CD1c-positive myeloid dendritic cell (primary cell): Measurements from ENCODE around the gene PPIC.

Source experiments
- DNase-seq: peaks from one replicate; pipeline ENCODE4 v3.0.0-alpha.2; 2016; ENCODE audit errors: extremely low spot score

Gene PPIC

DNA sequence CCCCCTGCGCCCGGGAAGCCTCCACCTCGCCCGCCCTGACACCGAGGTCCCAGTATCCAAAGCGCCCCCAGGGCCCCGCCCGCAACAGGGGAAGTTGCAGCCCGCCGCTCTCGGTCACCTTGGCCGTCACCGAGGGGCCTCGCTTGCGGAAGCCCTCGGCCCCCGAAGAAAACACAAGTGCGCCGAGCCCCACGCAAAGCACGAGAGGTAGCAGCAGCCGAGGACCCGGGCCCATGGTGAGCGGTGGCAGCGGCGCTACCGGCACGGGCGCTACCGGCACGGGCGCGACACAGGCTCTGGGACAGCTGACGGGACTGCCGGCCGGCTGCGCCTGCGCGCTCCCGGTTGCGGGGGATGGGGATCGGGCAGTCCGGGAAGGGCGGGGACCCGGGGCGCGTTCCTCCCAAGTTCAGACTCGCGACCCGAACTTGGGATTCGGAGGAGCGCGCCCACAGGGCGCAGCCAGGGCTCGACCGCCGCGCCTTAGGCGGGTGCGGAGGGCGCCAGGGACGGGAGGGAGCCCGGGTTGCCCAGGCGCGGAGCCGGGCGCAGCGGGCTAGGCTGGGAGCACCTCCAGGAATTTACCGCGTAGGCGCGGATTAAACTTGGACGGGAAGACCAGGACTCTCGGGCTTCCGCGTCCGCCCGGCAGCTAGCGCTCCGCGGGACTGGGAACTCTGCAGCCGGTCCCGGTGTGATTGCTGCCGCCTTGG lies at the start of gene PPIC:
Gene PPIC, minus strand, starts transcription at position 335 of the 713 bp plus-strand sequence. Its CDS starts 100 bp downstream, at position 235.
- peak; percentile 24 for DNase-seq

DNA sequence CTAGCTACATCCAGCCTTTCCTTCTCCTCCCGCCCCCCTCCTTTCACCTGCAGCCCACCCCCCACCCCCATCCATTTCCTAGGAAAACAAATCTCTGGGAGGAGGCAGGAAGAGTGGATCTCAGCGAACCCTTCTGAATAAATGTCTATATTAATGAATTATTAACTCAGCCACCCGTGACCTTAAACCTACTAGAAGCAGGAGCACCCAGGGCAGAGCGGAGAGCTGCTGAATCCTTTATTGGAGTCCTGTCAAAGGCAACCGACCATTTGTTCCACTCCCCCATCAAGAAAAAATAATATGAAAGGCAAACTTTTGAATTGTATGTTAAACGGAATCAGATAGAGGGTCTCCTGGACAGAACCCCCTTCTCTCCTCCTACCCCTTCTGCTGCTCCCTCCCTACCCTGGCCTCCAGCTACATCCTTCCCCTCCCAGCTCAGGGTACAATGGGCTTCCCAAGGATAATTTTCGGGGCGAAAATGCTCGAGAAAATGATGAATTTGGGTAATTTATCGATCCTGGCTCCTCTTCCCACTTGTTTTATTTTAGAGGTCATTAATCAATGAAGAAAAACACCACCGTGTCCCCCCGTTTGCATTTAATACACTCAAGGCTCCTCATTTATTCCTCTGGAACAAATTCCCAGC lies 49.2 kb upstream of the PPIC start:
- no peak for DNase-seq

DNA sequence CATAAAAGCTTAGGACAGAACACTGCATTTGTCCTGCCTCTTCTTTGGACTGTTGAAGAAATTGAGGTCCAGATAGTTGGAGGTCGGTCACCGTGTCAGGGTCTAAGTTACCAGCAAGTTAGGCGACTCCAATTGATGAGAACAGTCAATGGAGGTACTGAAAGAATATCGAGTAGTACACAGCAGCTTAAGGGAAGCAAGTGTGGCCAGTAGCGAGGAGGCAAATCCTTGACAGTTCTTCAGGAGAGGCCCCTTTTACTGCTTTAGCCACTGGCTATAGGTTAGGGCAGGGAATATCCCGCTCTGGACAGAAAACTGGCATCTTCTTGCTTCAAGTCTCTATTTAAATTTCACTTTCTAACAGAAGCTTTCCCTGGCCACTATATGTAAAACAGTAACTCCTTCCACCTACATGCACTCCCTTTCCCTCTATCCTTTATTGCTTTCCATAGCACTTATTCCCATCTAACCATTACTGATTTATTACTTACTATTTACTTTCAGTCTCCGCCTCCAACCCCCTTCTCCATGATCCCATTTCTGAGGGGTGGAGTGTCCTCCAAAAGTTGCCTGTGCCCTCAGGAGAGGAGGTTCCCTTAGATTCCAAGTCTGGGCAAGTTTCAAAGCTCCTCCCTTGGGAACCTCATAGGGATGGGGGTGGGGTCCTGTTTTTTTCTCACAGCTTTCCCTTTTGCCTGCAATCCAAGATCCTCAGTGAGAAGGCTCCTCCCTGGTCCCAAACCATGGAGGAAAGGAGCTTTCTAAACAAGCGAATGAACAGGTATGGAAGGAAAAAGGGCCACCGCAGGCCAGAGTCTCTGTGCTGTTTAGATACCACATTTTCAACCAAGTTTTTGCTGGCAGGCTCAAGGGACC lies 48.4 kb upstream of the PPIC start:
- DNase-seq = no peak

DNA sequence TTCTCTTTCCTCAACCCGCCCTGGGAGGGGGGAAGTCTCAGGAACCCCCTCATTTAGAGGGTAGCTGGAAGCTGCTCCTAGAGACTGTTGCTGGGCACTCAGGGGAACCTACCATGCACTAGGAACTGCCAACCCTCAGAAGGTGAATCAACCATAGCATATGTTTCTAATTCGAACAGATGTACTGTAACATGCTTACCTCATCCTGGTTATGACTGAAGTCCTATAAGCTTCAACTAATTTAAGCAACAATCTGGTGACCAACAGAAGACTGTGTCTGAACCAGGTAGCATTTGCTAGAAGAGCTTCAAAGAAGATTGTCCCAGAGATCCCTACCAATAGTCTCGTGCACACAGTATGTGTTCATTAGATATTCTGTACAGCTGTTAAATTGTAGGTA lies 46.8 kb upstream of the PPIC start:
- no peak for DNase-seq

DNA sequence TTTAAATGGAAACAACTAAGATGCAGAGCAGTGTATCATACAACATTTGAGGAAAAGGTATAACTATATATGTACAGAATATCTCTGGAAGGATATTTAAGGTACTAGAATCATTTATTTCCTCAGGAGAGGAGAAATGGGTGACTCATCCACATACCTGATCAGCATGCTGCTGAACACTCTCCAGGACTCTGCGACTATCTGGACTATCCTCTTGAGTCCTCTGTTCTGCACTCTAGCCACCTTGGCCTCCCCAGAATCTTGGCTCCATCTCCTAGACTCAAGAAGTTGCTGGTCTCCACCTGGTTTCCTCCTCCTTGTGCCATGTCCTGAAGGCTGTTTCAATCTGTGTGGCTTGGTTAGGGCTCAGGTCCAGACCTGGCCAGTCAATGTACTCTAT lies 43.7 kb upstream of the PPIC start:
- DNase-seq = no peak

DNA sequence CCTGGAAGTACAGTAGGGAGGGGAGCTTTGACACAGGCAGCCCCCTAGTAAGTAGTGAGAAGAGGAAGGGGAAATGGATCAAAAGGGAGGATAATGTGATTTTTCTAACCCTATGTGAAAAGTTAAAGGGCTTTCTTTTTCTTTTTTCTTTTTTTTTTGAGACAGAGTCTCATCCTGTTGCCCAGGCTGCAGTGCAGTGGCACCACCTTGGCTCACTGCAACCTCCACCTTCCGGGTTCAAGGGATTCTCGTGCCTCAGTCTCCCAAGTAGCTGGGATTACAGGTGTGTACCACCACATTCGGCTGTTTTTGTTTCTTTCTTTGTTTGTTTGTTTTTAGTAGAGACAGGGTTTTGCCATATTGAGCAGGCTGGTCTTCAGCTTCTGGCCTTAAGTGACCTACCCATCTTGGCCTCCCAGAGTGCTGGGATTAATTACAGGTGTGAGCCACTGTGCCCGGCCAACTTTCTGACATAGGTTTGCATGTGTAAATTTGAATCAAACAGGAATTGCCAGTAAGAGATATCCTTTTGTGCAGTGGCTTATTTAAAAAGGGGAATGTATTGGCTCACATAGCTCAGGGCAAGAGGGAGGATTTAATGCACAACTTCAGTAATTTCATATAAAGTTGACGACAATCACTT lies 39.1 kb upstream of the PPIC start:
- no peak for DNase-seq

DNA sequence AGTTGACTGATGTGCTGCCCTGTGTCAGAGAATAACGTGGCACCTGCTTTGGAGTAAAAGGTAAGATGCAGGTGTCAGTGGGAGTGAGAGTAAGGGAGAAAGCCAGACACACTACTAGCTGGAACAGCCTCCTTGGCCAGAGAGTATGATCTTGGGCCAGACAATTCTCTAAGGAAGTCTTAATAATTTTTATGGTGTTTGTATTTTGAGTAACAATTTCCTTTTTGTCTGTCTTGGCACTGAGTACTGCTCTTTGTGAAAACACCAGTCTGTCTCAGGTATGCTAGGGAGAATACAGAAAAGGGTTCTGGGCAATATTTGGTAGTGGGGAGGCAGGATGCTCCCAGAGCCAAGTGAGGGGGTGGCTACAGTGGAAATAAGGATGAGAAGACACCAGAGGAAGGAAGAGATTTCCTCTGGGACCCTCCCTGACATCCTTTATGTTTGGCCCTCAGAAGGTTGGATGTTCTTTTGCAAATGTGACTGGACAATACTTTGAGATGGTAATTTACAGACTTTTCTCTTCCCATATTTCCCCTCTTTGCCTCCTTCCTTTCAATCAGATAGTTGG lies 31.9 kb upstream of the PPIC start:
- no peak for DNase-seq

DNA sequence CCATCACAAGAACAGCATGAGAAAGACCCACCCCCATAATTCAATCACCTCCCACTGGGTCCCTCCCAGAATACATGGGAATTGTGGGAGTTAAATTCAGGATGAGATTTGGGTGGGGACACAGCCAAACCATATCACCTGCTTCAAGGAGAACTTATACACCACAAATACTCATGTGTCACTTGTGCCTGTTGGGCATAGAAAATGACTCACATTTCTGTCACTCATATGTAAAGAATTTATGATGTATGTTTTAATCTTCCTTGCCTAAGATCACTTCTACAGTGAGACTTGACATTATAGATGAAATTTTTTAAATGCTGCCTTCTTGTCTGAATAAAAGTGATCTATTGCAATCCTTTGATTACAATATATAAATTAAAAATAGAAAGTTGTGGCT lies 29.5 kb upstream of the PPIC start:
- DNase-seq = no peak

DNA sequence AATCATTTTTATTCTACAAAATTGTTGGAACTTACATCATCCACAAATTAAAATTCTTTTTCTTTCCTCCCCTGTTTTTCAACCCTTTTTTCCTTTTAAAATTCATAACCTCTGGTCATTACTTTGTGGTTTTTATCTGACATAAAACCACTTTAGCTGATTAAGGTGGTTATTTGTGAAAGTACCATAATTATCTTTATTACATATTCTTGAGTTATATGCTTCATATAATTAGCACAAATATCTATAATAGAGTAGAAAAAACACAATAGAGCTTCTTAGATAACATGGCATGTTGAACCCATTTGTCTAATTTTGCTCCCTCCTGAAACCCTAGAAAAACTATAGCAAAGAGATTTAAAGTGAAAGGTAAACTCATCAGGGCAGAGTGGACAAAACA lies 22.9 kb upstream of the PPIC start:
- no peak for DNase-seq

DNA sequence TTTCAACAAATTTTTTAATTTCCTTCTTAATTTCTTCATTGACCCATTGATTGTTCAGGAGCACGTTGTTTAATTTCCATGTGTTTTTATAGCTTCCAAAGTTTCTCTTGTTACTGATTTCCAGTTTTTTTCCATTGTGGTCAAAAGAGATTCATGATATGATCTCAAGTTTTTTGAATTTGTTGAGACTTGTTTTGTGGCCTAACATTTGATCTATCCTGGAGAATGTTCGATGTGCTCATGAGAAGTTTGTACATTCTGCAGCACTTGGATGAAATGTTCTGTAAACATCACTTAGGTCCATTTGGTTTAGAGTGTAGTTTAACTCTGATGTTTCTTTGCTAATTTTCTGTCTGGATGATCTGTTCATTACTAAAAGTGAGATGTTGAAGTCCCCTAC lies 14.7 kb upstream of the PPIC start:
- no peak for DNase-seq

DNA sequence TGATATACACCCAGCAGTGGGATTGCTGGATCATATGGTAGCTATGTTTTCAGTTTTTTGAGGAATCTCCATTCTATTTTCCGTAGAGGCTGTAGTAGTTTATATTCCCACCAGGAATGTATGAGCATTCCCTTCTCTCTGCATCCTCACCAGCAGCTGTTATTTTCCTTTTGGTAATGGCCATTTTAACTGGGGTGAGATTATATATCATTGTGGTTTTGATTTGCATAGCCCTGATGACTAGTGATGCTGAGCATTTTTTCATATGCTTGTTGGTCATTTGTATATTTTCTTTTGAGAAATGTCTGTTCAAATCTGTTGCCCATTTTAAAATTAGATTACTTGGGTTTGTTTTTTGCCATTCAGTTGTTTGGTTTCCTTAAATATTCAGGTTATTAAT lies 11.2 kb upstream of the PPIC start:
- no peak for DNase-seq

DNA sequence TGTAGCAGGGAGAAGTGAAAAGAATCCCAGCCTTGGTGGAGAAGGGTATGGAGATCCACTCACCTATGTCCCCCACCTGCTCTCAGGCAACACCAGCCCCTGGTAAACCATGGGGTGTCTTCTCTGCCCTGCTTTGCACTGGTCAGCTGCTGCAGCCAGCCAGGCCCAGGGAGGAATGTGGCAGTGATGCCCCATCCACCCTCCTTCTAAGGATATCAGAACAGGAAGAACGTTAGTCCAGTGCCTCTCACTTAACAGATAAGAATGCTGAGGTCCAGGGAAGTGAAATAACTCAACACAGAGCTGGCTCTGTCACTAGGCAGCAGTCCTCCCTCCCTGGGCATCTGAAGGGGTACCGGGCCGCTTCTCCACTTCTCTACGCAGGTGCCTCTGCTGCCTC lies 9.7 kb upstream of the PPIC start:
- no peak for DNase-seq

DNA sequence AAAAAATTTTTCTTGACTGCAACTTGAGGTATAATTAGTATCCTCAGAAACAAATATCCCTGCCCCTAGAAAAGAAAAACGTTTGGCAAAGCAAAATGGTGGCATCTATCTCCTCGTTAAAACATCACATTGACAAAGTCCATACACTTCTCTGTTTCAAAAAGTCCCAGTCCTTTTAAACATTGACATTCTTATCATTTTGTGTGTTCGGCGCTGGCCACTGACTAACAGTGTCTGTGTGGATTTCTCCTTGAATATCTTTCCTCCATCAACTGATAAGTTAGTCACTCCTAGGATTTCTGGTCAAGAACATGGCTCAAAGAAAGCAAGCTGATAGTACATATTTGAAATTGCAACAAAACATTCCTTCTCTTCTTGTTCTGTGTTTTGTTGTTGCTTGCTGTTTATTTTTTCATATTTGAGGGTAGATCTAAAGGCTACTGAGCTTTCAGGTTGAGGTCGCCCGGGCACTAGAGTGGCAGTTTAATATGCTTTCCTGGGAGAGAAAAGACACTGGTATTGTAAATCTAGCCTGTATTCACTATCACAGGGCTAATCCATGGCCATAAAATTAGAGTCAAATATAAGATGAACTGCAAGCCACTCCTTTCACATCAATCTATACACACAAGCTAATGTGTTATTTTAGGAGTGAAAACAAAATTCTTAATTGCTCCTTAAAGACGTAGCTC lies 8.5 kb upstream of the PPIC start:
- no peak for DNase-seq

DNA sequence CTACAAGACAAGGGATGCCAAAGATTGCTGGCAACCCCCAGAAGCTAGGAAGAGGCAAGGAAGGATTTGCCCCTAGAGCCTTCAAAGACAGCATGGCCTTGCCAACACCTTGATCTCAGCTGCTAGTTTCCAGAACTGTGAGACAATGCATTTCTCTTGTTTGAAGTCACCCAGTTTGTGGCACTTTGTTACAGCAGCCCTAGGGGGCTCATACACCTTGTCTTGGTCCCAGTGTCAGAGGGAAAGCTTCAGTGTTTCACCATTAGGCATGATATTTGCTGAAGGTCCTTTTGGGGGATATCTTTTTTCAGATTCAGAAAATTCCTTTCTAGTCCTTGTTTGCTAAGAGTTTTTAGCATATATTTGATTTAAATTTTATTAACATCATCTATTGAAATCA lies 3.1 kb upstream of the PPIC start:
- DNase-seq = no peak

DNA sequence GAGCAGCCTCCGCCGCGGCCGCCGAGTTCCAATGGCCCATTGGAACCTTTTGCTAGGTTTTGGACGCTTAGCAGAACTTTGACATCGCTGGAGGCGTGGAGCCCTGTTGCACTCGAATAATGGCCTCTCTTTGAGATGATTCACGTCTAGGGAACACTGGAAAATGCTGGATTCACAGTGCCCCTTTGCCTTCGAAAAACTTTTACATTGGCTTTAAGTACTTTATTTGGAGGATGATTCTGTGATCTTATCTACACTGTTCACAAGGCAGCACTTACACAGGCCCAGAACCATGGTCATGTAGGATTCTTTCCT lies 536 bp upstream of the PPIC start:
- DNase-seq = no peak

DNA sequence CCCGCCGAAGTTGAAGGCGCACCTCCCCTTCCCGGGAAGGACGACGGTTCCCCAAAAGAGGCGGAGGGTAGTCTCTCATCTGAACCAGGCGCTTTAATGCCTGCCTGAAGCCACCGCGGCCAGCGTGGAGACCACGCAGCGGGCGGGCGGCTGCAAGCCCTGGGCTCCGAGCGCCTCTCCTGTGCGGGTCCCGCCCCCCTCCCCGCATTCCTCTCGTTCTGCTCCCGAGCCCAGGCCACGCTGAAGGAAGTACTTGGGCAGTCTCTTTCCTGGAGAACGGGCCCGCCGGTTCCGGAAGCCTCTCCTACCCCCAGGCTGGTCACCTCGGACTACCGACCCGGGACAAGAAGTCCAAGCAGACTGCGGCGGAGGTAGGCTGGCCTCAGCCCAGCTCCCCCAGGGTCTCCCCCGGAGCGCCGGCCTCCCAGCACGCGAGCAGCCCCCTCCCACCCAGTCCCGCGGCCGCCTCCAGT lies 571 bp downstream of the PPIC start:
- DNase-seq = peak; percentile 4

DNA sequence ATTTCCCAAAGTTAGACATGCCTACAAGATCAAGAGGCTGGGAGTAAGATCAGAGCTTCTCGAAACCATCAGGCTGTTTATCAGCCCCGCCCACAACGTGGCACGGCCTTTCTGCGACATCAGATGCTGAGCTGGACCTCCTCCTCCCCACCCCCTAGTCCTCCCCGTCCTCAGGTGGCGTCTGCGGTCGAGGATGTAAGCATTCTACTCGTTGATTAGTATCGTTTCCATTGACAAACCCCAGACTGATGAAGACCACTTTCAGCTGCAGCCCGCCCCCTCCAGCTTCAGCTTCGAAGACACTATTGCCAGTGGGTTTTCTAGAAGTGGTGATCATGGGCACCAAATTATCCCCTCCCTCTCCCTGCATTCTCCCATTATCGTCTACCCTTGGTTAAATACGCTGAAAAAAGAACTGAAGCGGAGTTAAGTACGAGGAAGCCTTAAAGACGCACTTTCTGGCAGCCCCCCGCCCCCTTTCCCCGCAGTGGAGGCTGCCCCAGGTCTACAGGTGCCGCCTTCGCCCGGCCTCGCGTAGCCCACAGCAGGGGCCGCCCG lies 1.1 kb downstream of the PPIC start:
- no peak for DNase-seq

DNA sequence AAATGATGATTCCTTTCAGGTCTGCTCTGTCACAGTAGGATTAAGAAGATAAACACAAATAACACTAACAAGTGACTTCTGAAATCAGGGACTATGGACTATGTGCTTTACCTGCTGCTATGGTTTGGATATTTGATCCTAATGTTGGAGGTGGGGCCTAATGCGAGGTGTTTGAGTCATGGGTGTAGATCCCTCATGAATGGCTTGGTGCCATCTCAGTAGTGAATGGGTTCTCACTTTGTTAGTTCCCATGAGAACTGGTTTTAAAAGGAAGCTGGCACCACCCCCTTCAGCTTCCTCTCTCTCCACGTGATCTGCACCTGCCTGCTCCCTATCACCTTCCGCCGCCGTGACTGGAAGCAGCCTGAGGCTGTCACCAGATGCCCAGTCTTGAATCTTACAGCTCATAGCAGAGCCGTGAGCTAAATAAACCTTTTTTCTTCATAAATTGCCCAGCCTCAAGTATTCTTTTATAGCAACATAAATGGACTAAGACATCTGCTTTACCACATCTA lies 3.3 kb downstream of the PPIC start:
- no peak for DNase-seq

DNA sequence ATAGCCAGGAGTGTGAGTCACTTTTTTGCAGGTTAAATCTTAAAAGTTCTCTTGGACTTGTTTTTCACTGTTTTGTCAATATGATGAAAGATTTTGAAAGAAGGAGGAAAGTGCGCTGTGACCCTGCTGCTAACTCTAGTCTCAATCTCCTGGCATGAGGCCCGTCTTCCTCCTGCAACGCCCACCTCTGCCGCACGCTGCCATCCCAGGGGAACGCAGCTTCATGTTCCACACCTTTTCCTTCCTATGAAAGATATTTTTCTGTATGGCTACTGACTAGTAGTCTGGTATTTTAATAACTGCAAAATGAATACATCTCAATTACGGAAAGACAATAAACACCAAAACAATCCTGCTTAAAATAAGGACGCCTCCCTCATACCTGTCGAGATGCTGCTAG lies 8.3 kb downstream of the PPIC start:
- no peak for DNase-seq

DNA sequence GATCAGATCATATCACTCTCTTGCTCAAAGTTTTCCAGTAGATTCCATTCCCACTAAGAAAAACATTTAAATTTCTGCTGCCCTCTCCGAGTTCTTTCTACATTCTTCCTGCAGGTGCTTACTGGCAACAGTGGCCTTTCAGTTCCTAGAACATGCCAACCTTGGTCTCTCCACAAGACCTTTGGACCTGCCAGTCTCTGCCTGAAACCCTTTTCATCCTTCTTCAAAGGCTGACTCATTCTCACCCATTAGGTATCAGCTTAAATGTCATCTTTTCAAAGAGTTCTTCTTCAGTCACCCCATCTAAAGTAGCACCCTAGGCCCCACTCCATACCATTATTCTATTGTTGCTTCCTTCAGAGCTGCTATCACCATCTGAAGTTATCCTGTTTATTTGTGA lies 21.8 kb downstream of the PPIC start:
- DNase-seq = no peak

DNA sequence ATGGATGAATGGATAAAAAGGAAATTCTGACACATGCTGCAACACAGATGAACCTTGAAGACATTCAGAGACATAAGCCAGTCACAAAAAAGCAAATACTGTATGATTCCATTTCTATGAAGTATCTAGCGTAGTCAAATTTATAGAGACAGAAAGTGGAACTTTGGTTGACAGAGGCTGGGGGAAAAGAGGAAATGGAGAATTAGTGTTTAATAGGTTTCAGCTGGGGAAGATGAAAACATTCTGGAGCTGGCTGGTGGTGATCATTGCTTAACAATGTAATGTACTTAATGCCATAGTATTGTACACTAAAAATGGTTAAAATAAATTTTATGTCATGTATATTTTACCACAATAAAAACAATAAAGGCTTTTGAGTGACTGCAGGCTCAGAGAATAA lies 24.2 kb downstream of the PPIC start:
- no peak for DNase-seq
